Motor neuron (in vitro differentiated cells): ENCODE results near the gene MAPK8IP2. TPM values are rescaled to one million over a fixed set of nuclear protein-coding genes. Genes with fewer than 3 reads are reported as not detected.
"Not testable (repeated sequence)": the region's sequence is repeated elsewhere in the genome, so short reads cannot be mapped to it uniquely, and the experiment has no call there.

Experiments
- ATAC-seq, 8 experiments: fragments of 200-7000 bp; cut with Tn5 transposase; replicated peaks in 6 of 8; 2 replicates each; pipeline ENCODE4 v1.8.0; 2021; ENCODE audit warnings: mild to moderate bottlenecking in 8 of 8, moderate library complexity in 8 of 8
- H3K27ac ChIP-seq, 2 donors: fragments of 250-450 bp; sonication (Bioruptor Pico); 2 replicates each; pipeline ENCODE4 v1.9.0; 2021; ENCODE audit warnings: antibody characterized with exemption in 2 of 2, mild to moderate bottlenecking in 2 of 2, moderate library complexity in 1 of 2
- H3K4me1 ChIP-seq, 2 donors: fragments of 250-450 bp; sonication (Bioruptor Pico); replicated peaks in 1 of 2; 2 replicates each; pipeline ENCODE4 v1.6.1; 2021; ENCODE audit warnings: antibody characterized with exemption in 2 of 2, mild to moderate bottlenecking in 2 of 2, moderate library complexity in 1 of 2
- H3K4me3 ChIP-seq, 5 donors: fragments of 250-450 bp; sonication (Bioruptor Pico); 2 replicates each; pipeline ENCODE4 v1.9.0; 2021; ENCODE audit warnings: antibody characterized with exemption in 5 of 5, mild to moderate bottlenecking in 5 of 5, moderate library complexity in 4 of 5
- WGBS, 10 experiments: fragments of 450-650 bp; shearing (Covaris generic); methylation state at CpG; one replicate each; pipeline ENCODE4 v1.0.0; 2022; 5-methylcytosine and 5-hydroxymethylcytosine counted together
- in situ Hi-C, 9 experiments: fragments of 400-800 bp; cut with MboI; loops; one replicate each; pipeline ENCODE4 v1.15.0; 2021; ENCODE audit warnings: low sequenced_read_pairs in 9 of 9, low pct_unique_long_range_greater_than_20kb in 2 of 9; ENCODE audit not compliant: unreplicated experiment in 9 of 9
- total RNA-seq, 8 experiments: library from RNA; unstranded; fragments of 300-600 nt; gene quantifications; 2 replicates each; pipeline versions ENCODE4 v1.2.3 to v1.2.4, GENCODE V29; 2022

MAPK8IP2 gene
- total RNA-seq, 8 experiments from 2014 or later: 0.41 to 38.1 (median 27.4) TPM

DNA sequence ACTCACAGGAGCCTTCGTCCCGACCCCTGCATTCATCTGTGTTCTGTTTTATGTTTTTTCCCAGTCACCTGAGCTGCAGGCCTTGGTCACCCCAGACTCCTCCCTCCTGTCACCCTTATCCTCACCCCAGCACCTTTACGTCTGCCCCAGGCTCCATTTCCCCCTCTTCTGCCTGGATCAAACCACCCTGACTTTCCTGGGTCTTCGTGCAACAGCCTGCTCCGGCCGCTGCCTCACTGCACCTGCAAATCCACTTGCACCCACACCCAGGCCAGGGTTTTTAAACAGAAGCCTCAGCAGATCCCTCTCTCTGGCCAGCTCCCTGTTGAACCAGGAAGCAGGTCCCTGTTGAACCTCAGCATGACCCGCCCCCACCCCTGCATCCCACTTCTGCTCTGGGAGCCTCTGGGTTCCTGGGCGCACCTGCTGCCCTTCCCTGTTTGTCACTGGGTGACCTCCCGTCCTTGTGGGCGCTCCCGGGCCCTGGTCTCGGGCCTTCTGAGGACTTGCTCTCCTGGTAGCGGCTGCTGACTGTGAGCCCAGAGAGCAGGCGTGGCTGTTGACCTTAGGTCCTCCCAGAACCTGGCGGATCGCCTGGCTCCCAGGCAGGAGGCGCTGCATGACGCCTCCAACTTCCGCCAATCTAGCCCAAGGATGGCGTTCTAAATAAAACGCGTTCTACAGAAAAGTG lies 12.8 kb downstream of the MAPK8IP2 start:
- in situ Hi-C loops: no loop called here
- no peak overlapping the region for H3K4me3 ChIP-seq
- 20 to 97% (median 75%) methylated on average over 1 to 15 of the region's 22 CpGs; no CpG with 5 or more reads in 1 of the 10 experiments for WGBS, 10 experiments
- H3K27ac ChIP-seq: no peak overlapping the region
- no peaks in the 10 kb centered on the region for H3K4me1 ChIP-seq
- ATAC-seq: no peak

DNA sequence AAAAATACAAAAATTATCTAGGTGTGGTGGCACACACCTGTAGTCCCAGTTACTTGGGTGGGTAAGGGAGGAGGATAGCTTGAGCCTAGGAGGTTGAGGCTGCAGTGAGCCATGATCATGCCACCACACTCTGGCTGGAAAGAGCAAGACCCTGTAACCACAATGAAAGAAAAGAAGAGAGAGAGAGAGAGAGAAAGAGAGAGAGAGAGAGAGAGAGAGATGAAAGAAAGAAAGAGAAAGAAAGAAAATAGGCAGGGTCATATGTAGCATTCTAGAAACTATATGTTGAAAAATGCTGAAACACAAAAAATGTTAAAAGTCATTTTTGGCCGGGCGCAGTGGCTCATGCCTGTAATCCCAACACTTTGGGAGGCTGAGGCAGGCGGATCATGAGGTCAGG lies 13.7 kb downstream of the MAPK8IP2 start:
- WGBS, 10 experiments: 40 to 94% (median 83%) methylated on average over 1 to 3 of the region's 3 CpGs; no CpG with 5 or more reads in 1 of the 10 experiments
- H3K4me3 ChIP-seq, H3K27ac ChIP-seq, in situ Hi-C loops, ATAC-seq, H3K4me1 ChIP-seq: not testable (repeated sequence)

DNA sequence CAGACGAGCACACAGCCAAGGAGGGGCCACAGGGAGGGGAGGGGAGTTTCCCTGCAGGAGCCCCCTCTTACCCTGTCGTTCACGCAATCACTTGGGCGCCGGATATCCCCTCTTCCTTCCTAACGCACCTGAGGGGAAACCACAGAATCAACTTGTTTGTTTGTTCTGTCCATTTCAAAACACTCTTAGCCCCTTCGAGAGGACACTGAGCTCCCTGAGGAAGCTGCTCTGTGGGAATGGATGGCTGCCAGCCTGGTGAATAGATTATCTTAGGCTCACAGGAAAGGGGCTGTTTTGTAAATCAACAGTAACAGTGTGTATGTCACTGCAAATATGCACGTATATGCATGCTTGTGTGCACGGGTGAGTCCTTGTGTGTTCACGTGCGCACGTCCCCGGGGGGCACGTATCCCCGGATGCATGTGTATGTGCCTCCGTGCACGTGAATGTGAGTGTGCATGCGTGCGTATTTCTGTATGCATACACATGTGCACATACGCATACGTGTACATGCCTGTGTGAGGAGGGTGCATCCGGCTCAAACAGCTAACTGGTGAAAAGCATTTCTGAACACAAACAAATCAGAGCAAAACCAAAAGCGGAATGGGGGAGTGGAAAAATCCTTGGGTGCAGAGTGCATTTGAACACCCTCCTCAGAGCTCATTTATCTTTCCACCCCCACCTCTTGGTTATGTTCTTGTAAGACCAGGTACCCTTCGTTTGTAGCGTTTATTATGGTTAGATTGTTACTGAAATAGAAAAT lies 20.2 kb downstream of the MAPK8IP2 start:
- Histone ChIP-seq H3K4me1 (peaks cover 3 to 10% of the 10 kb centered on the region in 2 donors), H3K27ac (peak overlapping the region in 1 of 2 donors; percentile 29), H3K4me3 (peak overlapping the region; percentile 17 to 33 (median 23))
- in situ Hi-C loops: no loop called here
- ATAC-seq: peak; percentile 81 to 93 (median 88)
- WGBS, 10 experiments: 4 to 36% (median 25%) methylated on average over 2 to 17 of the region's 25 CpGs; no CpG with 5 or more reads in 1 of the 10 experiments

GRCh38 chr22:50621356-50621880 lies 20.8 kb downstream of the MAPK8IP2 start:
- WGBS, 10 experiments: 5 to 100% (median 40%) methylated on average over 1 to 9 of the region's 10 CpGs; no CpG with 5 or more reads in 1 of the 10 experiments

GRCh38 chr22:50621948-50622722 lies 21.5 kb downstream of the MAPK8IP2 start:
- H3K4me3 ChIP-seq: no peak overlapping the region
- no peak overlapping the region for H3K27ac ChIP-seq
- in situ Hi-C loops: no loop called here
- WGBS, 10 experiments: 7 to 60% (median 27%) methylated on average over 4 to 14 of the region's 18 CpGs
- peaks cover 3 to 10% of the 10 kb centered on the region in 2 donors for H3K4me1 ChIP-seq
- peak in 1 of 8 experiments; percentile 7 for ATAC-seq

More at GRCh38 chr22:50621356-50621880, 20.8 kb downstream of the MAPK8IP2 start:
- peak overlapping the region in 1 of 5 donors; percentile 33 for H3K4me3 ChIP-seq
- no peak overlapping the region for H3K27ac ChIP-seq
- in situ Hi-C loops: no loop called here
- ATAC-seq: peak in 4 of 8 experiments; percentile 1 to 41 (median 8)
- H3K4me1 ChIP-seq: peaks cover 3 to 10% of the 10 kb centered on the region in 2 donors

- ATAC-seq: peak in 1 of 8 experiments; percentile 9
- H3K4me3 ChIP-seq: no peak overlapping the region
- in situ Hi-C loops: no loop called here
- no peak overlapping the region for H3K27ac ChIP-seq
- peaks cover 3 to 10% of the 10 kb centered on the region in 2 donors for H3K4me1 ChIP-seq
- 0 to 100% (median 66%) methylated on average over 1 to 12 of the region's 16 CpGs; no CpG with 5 or more reads in 3 of the 10 experiments for WGBS, 10 experiments
Observed at GRCh38 chr22:50622723-50623327, 22.2 kb downstream of the MAPK8IP2 start.

DNA sequence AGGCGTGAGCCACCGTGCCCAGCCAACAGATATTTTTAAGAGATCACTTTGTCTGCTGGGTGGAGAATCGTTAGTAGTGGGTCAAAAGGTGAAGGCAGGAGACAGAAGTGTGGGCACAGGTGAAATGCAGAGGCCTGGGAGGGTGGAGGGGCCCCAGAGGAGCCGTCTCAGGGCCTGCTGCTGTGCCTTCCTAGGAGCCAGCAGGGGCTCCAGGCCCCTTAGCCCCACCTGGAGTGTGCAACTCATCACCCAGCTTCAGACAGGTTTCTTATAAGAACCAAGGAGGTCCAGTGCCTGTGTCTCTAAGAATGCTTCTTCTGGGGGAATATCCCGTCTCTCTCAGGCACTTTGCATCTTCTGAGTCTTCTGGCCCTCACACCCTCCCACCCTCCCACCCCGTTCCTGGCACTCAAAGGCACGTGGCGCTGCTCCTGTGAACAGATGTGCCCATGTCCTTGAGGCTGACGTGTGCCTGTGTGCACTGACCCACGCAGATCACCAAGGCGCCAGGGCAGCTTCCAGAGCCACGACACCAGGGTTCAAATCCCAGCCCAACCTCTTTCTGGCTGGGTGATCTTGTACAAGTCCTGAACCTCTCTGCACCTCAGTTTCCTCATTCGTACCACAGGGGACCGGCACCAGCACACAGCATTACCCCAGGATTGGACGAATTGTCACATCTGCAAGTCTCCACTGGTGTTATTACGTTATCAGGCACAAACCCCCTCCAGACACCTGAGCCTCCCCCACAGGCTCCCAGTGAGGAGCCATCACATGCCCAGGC lies 23.9 kb downstream of the MAPK8IP2 start:
- WGBS, 10 experiments: 84 to 87% methylated on average over 3 of the region's 16 CpGs; no CpG with 5 or more reads in 8 of the 10 experiments
- Histone ChIP-seq H3K4me3 (no peak overlapping the region), H3K27ac (no peak overlapping the region), H3K4me1 (peaks cover 10 to 17% of the 10 kb centered on the region in 2 donors)
- no peak for ATAC-seq
- in situ Hi-C loops: no loop called here

- Histone ChIP-seq H3K4me1 (peaks cover 13 to 23% of the 10 kb centered on the region in 2 donors), H3K4me3 (no peak overlapping the region), H3K27ac (no peak overlapping the region)
- WGBS, 10 experiments: no CpG with 5 or more reads among the region's 14 CpGs
- ATAC-seq: no peak
- in situ Hi-C loops: no loop called here
Observed at GRCh38 chr22:50625131-50625567, 24.6 kb downstream of the MAPK8IP2 start.

DNA sequence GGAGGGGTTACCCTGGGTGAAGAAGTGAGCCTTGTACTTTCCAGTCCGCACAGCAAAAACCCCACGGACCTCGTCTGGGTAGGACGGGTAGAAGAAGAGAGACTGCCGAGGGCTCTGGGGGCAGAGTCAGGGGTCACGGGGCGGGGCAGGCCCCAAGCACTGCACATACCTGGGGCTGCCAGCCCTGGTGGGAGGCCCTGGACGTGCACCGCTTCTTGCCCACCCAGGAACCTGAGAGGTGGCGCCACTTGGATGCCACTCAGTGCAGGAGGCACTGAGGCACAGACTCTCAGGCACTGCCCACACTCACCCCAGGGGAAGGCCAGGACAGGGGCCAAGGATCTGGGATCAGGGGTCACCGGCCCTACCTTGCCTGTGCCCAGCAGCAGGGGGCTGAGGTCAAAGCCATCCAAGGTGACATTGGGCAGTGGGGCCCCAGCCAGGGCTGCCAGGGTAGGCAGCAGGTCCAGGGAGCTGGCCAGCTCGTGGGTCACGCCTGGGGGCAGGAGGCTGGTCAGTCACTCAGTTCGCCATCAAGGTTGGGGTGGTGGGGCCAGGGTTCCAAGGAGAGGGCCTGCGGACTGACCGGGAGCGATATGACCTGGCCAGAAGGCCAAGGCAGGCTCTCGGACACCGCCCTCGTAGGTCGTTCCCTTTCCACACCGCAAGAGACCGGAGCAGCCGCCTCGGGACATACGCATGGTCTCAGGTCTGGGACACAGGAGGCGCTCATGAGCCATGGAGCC lies 25.1 kb downstream of the MAPK8IP2 start:
- Histone ChIP-seq H3K27ac (no peak overlapping the region), H3K4me3 (no peak overlapping the region), H3K4me1 (peaks cover 17 to 25% of the 10 kb centered on the region in 2 donors)
- in situ Hi-C loops: no loop called here
- no peak for ATAC-seq
- WGBS, 10 experiments: 70 to 100% methylated on average over 2 of the region's 27 CpGs; no CpG with 5 or more reads in 8 of the 10 experiments

DNA sequence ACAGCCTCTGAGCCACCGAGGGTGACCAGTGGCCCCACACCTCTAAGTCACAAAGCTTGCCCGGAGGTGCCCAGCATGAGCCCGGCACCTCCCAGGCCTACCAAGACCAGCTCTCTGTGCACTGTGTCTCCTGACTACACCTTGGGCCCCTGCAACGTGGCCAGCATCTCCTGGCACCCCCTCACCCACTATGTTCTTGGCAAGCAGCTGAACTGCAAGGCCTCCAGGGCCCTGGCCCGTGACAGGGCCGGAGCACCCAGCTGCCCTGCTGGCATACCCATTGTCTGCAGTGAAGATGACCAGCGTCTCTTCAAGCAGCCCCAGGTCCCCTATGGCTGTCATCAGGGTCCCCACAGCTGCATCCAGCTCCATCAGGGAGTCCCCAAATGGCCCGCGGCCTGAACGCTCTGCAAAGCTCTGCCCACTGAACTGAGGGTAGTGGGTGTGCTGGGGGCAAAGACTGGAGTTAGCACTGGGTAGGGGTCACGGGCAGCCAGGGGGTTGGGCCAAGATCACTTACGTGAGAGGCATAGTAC lies 25.8 kb downstream of the MAPK8IP2 start:
- no peak overlapping the region for H3K27ac ChIP-seq
- H3K4me1 ChIP-seq: peaks cover 14 to 18% of the 10 kb centered on the region in 2 donors
- in situ Hi-C loops: no loop called here
- H3K4me3 ChIP-seq: no peak overlapping the region
- 17 to 100% (median 86%) methylated on average over 1 to 3 of the region's 12 CpGs; no CpG with 5 or more reads in 6 of the 10 experiments for WGBS, 10 experiments
- no peak for ATAC-seq
